ENCODE measurements around the gene SENP6.
"Not testable (repeated sequence)": the region's sequence is repeated elsewhere in the genome, so short reads cannot be mapped to it uniquely, and the experiment has no call there.

DNA sequence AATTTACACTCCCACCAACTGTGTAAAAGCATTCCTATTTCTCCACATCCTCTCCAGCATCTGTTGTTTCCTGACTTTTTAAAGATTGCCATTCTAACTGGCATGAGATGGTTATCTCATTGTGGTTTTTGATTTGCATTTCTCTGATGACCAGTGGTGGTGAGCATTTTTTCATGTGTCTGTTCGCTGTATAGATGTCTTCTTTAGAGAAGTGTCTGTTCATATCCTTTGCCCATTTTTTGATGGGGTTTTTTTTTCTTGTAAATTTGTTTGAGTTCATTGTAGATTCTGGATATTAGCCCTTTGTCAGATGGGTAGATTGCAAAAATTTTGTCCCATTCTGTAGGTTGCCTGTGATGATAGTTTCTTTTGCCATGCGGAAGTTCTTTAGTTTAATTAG lies 81.3 kb downstream of the SENP6 start:
- not testable (repeated sequence) for TF ChIP-seq TOX (CRISPR knock-in tag; IDR thresholded peaks at IDR 0.05; ENCODE audit: borderline replicate concordance); ZFP3 (CRISPR knock-in tag; IDR thresholded peaks at IDR 0.05); ARNTL (CRISPR knock-in tag; IDR thresholded peaks at IDR 0.05; ENCODE audit: borderline replicate concordance, low read depth)
- TF ChIP-seq, protein P1, sequence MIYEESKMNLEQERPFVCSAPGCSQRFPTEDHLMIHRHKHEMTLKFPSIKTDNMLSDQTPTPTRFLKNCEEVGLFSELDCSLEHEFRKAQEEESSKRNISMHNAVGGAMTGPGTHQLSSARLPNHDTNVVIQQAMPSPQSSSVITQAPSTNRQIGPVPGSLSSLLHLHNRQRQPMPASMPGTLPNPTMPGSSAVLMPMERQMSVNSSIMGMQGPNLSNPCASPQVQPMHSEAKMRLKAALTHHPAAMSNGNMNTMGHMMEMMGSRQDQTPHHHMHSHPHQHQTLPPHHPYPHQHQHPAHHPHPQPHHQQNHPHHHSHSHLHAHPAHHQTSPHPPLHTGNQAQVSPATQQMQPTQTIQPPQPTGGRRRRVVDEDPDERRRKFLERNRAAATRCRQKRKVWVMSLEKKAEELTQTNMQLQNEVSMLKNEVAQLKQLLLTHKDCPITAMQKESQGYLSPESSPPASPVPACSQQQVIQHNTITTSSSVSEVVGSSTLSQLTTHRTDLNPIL (CRISPR knock-in tag; IDR thresholded peaks at IDR 0.05; ENCODE audit: low read depth): not testable (repeated sequence)
